ENCODE results near the gene CDKN1B.

- TF ChIP-seq POLR2A (IDR thresholded peaks at IDR 0.05): no peak
- no peak for TF ChIP-seq CTCF (IDR thresholded peaks at IDR 0.05)
Observed at GRCh38 chr12:12718381-12718759, 1.2 kb downstream of the CDKN1B start.

Data from adrenal gland (tissue), 5 donors.